Spinal cord (tissue), 10 donors: Measurements from ENCODE around the gene HCFC1R1. TPM values are rescaled to one million over a fixed set of nuclear protein-coding genes. Genes with fewer than 3 reads are reported as not detected.
A peak's percentile ranks its signal among the peaks of the same experiment; 100 is the strongest.

Source experiments
- DNase-seq, 6 donors: peaks; one replicate each; pipeline versions ENCODE4 v3.0.0 to v3.0.0-alpha.2; 2013 to 2015; ENCODE audit warnings: low spot score in 6 of 6, low read depth in 4 of 6
- H3K27ac ChIP-seq: one replicate; pipeline ENCODE4 v1.5.1; 2013; ENCODE audit warnings: low read depth, low read length, control low read depth
- H3K27me3 ChIP-seq: one replicate; pipeline ENCODE4 v1.6.1; 2013; ENCODE audit warnings: low read length; ENCODE audit not compliant: control insufficient read depth, insufficient read depth
- H3K36me3 ChIP-seq: one replicate; pipeline ENCODE4 v1.6.1; 2013; ENCODE audit warnings: low read length; ENCODE audit not compliant: control insufficient read depth, insufficient read depth
- H3K4me1 ChIP-seq: one replicate; pipeline ENCODE4 v1.6.1; 2013; ENCODE audit warnings: low read length; ENCODE audit not compliant: control insufficient read depth, insufficient read depth
- H3K4me3 ChIP-seq: one replicate; pipeline ENCODE4 v1.5.1; 2013; ENCODE audit warnings: low read depth, low read length, control low read depth
- H3K9me3 ChIP-seq: one replicate; pipeline ENCODE4 v1.6.1; 2013; ENCODE audit warnings: low read length; ENCODE audit not compliant: control insufficient read depth, insufficient read depth
- WGBS: methylation state at CpG from one replicate; pipeline ENCODE4 v1.1.5; 2013; ENCODE audit warnings: missing lambda C conversion rate; ENCODE audit not compliant: insufficient coverage; 5-methylcytosine and 5-hydroxymethylcytosine counted together
- polyA plus RNA-seq, 2 donors: library from polyadenylated mRNA; unstranded; fragments of 120-200 nt; gene quantifications; one replicate each; pipeline ENCODE4 v1.2.1, GENCODE V29; 2013; ENCODE audit not compliant: insufficient read length in 2 of 2
- total RNA-seq, 2 donors: library from RNA; depleted of rRNA in 1 of 2; stranded (reverse); fragments of 120-200 nt in 1 of 2; fragments of >200 nt in 1 of 2; gene quantifications; one replicate each; pipeline versions ENCODE4 v1.2.3 to v1.2.4, GENCODE V29; 2013 to 2014
- donor health status: healthy.

The HCFC1R1 gene
- total and polyA plus RNA-seq, 4 donors: 20.4 to 161 (median 111) TPM

DNA sequence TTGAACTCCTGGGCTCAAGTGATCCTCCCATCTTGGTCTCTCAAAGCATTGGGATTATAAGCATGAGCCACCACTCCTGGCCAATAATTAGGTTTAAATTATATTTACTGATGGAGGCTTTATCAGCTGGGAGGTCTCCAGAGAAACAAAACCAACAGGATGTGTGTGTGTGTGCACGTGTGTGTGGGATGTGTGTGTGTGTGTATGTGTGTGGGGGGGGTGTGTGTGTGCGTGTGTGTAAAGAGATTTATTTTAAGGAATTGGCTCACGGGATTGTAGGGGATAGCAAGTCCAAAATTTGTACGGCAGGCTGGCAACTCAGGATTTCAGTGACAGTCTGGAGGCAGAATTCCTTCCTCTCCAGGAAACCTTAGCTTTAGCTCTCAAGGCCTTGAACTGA lies 27.3 kb upstream of the HCFC1R1 start:
- Histone ChIP-seq H3K9me3 (no peaks in the 10 kb centered on the region), H3K27me3 (peaks cover 40% of the 10 kb centered on the region), H3K4me1 (peaks cover 10% of the 10 kb centered on the region), H3K27ac (no peak overlapping the region), H3K36me3 (peaks cover 16% of the 10 kb centered on the region), H3K4me3 (no peak overlapping the region)
- DNase-seq: no peak
- WGBS: 68% methylated on average over 2 of the region's 4 CpGs

DNA sequence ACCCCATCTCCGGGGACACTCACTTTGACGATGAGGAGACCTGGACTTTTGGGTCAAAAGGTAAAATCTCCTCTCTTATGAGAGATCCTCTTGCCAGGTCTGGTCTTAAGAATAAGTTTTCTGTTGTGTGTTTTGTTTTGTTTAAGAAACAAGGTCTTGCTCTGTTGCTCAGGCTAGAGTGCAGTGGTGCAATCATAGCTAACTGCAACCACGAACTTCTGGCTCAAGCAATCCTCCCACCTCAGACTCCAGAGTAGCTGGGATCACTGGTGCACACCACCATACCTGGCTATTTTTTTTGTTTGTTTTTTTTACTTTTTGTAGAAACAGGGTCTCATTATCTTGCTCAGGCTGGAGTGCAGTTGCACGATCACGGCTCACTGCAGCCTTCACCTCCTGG lies 26.7 kb upstream of the HCFC1R1 start:
- Histone ChIP-seq H3K27ac (no peak overlapping the region), H3K27me3 (peaks cover 45% of the 10 kb centered on the region)

DNA sequence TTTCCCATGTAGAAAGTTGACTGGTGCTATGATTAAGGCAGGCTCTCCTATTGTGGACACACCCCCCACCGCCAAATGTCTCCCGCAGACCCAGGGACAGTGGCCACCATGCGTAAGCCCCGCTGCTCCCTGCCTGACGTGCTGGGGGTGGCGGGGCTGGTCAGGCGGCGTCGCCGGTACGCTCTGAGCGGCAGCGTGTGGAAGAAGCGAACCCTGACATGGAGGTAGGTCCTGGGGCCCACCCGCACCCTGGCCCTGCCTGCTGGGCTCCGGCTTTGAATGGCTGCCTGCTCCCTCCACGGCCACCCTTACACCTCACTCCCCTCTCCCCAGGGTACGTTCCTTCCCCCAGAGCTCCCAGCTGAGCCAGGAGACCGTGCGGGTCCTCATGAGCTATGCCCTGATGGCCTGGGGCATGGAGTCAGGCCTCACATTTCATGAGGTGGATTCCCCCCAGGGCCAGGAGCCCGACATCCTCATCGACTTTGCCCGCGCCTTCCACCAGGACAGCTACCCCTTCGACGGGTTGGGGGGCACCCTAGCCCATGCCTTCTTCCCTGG lies 26.3 kb upstream of the HCFC1R1 start:
- H3K9me3 ChIP-seq: no peaks in the 10 kb centered on the region
- WGBS: 77% methylated on average over 26 of the region's 26 CpGs
- DNase-seq: no peak
- H3K27me3 ChIP-seq: peaks cover 49% of the 10 kb centered on the region
- H3K27ac ChIP-seq: no peak overlapping the region
- peaks cover 11% of the 10 kb centered on the region for H3K36me3 ChIP-seq
- peaks cover 19% of the 10 kb centered on the region for H3K4me1 ChIP-seq
- no peak overlapping the region for H3K4me3 ChIP-seq

More for the DNA sequence above, 26.7 kb upstream of the HCFC1R1 start:
- DNase-seq: no peak
- whole genome bisulfite sequencing: 92% methylated on average over 2 of the region's 5 CpGs
- no peak overlapping the region for H3K4me3 ChIP-seq
- H3K4me1 ChIP-seq: peaks cover 15% of the 10 kb centered on the region
- peaks cover 13% of the 10 kb centered on the region for H3K36me3 ChIP-seq
- no peaks in the 10 kb centered on the region for H3K9me3 ChIP-seq

DNA sequence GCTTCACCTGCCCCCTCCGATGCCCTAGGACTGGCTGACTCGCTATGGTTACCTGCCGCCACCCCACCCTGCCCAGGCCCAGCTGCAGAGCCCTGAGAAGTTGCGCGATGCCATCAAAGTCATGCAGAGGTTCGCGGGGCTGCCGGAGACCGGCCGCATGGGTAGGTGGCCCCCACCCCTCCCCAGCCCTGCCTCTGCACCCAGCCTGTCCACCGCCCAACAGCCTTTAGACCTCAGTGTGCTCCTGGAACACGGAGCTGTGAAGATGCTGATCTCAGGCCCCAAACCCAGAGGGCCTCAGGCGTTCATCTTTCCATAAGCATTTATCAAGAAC lies 23.6 kb upstream of the HCFC1R1 start:
- no peak overlapping the region for H3K27ac ChIP-seq
- H3K27me3 ChIP-seq: peaks cover 75% of the 10 kb centered on the region
- H3K36me3 ChIP-seq: no peaks in the 10 kb centered on the region
- WGBS: 7% methylated on average over 12 of the region's 13 CpGs
- no peak overlapping the region for H3K4me3 ChIP-seq
- H3K4me1 ChIP-seq: peaks cover 19% of the 10 kb centered on the region
- H3K9me3 ChIP-seq: no peaks in the 10 kb centered on the region
- DNase-seq: no peak

DNA sequence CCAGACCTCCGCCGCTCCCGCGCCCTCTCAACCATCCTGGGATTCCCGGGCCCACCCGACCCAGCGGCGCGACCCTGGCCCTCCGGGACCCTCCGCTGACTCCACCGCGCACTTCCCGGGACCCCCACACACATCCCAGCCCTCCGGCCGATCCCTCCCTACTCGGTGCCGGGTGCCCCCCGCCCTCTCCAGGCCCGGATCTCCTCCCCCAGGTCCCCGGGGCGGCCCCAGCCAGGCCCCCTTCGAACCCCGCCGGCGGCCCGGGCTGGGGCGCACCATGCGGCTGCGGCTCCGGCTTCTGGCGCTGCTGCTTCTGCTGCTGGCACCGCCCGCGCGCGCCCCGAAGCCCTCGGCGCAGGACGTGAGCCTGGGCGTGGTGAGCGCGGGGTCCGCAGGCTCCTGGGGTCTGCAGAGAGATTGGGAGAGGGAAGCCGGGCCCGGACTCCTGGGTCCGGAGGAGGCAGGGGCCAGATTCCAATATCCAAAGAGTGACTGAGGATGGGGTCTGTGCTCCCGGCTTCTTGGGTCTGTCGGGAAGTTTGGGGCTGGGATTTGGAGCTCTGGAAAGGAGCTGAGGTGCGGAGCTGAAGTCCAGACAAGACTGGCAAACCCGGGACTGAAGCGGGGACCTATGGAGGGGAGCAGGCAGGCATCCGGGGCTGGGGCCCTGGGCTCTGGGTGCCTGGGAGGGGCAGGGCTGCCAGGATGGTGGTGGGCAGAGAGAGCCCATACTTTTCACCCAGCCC lies 23.1 kb upstream of the HCFC1R1 start:
- H3K4me3 ChIP-seq: no peak overlapping the region
- H3K36me3 ChIP-seq: no peaks in the 10 kb centered on the region
- WGBS: under 1% methylated on average over 51 of the region's 54 CpGs
- no peak for DNase-seq
- H3K4me1 ChIP-seq: peaks cover 19% of the 10 kb centered on the region
- H3K27me3 ChIP-seq: peaks cover 76% of the 10 kb centered on the region
- no peaks in the 10 kb centered on the region for H3K9me3 ChIP-seq
- H3K27ac ChIP-seq: no peak overlapping the region

DNA sequence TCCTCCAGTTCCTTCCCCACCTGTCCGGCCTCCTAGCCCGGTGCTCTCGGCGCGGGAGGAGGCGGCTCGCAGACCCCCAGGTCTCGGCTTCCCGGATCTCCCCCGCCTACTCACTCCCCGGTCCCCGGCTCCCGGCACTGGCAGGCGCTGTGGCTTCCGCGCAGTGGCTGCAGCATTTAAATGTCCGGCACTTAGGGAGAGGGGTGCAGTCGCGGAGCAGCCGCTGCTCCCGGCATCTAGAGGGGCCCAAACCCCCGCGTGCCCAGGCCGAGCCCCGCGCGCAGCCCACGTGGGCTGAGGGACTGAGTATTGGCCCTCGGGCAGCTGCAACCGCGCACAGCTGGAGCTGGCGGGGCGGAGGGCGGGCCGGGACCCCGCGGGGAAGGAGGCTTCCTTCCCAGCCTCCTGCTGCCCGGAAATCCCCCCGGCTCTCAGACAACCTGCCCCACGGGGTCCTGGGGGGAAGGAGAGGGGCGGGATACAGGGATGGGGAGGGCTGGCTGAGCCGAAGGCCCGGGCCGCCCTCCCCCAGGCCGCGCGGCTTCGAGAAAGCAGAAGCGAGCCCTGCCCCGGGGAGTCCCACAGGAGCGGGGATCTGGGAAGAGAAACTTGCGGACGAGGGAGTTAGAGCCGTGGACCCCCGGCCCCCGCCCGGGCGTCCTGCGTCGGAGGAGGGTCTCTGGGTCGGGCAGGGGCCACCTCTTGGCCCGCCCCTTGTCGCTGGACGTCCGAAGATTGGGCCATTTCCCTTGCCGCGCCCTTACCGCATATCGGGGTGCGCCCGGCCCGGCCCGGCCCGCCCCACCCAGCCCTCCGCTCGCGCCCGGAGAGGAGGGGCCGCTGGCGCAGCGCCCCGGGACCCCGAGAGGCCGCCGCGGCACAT lies 22.3 kb upstream of the HCFC1R1 start, which contains the start of gene MMP25:
TSS of gene MMP25 (plus strand) at position 804 of the 883 bp plus-strand sequence. CDS start 357 bp downstream, outside the sequence.
- Histone ChIP-seq H3K27me3 (peaks cover 80% of the 10 kb centered on the region), H3K9me3 (no peaks in the 10 kb centered on the region), H3K4me1 (peaks cover 19% of the 10 kb centered on the region), H3K27ac (peak within 1 kb of the TSS; percentile 2), H3K36me3 (no peaks in the 10 kb centered on the region), H3K4me3 (peak within 1 kb of the TSS; percentile 6)
- WGBS: under 1% methylated on average over 82 of the region's 86 CpGs
- DNase-seq: peak in 1 of 6 donors; percentile 9

DNA sequence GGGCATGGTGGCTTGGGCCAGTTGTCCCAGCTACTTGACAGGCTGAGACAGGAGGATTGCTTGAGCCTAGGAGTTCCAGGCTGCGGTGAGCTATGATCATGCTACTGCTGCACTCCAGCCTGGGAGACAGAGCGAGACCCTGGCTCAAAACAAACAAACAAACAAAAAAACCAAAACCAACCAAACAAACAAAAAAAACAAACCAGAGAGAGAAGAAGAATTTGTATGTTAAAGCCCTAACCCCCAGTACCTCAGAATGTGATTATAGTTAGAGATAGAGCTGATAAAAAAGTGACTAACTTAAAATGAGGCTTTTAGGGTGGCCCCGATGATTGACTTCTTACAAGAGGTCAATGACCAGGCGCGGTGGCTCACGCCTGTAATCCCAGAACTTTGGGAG lies 21.0 kb upstream of the HCFC1R1 start:
- Histone ChIP-seq H3K4me1 (peaks cover 19% of the 10 kb centered on the region), H3K36me3 (no peaks in the 10 kb centered on the region), H3K4me3 (no peak overlapping the region), H3K27ac (no peak overlapping the region), H3K9me3 (no peaks in the 10 kb centered on the region), H3K27me3 (peaks cover 80% of the 10 kb centered on the region)
- WGBS: 89% methylated on average over 4 of the region's 6 CpGs
- DNase-seq: no peak

DNA sequence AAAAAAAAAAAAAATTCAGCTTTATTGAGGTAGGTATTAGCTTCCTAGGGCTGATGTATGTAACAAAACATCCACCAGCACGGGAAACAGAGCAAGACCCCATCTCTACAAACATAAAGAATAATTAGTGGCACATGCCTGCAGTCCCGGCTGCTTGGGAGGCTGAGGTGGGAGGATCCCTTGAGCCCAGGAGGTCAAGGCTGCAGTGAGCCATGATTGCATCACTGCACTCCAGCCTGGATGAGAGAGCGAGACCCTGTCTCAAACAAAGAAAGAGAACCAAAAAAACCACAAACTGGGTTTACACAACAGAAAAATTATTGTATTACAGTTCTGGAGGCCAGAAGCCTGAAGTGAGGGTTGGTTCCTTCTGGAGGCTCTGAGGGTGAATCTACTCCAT lies 18.6 kb upstream of the HCFC1R1 start:
- DNase-seq: no peak
- Histone ChIP-seq H3K27me3 (peaks cover 74% of the 10 kb centered on the region), H3K4me3 (no peak overlapping the region), H3K36me3 (no peaks in the 10 kb centered on the region), H3K9me3 (no peaks in the 10 kb centered on the region), H3K4me1 (peaks cover 19% of the 10 kb centered on the region), H3K27ac (no peak overlapping the region)
- WGBS: no CpG with 5 or more reads among the region's 3 CpGs

DNA sequence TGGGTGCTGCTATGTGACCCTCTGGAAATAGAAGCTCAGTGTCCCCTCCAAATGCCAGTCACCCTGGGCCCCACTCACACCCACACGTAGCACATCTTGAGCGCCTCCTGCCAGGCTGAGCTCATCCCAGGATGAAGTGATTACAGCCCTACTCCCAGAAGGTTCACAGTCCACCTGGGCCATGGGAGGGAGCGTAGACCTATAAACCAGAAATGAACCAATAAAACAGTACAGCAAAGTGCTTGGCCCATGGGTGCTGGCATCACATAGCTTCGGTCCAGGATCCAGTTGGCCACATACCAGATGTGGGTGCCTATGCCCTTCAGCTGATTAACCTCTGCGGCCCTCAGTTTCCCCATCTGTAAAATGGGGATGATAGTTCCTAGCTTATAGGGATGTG lies 15.2 kb upstream of the HCFC1R1 start:
- WGBS: 96% methylated on average over 3 of the region's 5 CpGs
- no peaks in the 10 kb centered on the region for H3K9me3 ChIP-seq
- no peak overlapping the region for H3K4me3 ChIP-seq
- H3K4me1 ChIP-seq: peaks cover 11% of the 10 kb centered on the region
- no peaks in the 10 kb centered on the region for H3K36me3 ChIP-seq
- no peak for DNase-seq
- H3K27ac ChIP-seq: no peak overlapping the region
- H3K27me3 ChIP-seq: peaks cover 75% of the 10 kb centered on the region
